Measurements from ENCODE around the gene AIDA. TPM values are rescaled to one million over a fixed set of nuclear protein-coding genes. Genes with fewer than 3 reads are reported as not detected.
"Not testable (repeated sequence)": the region's sequence is repeated elsewhere in the genome, so short reads cannot be mapped to it uniquely, and the experiment has no call there.

The AIDA gene
- total RNA-seq, 1 experiment from 2014 or later = 93.7 TPM

- H3K9me3 ChIP-seq (replicated peaks) = no peaks in the 10 kb centered on the region
- H3K36me3 ChIP-seq = peaks cover 34% of the 10 kb centered on the region
Measured at GRCh38 chr1:222694927-222695326, 17.4 kb downstream of the AIDA start.

DNA sequence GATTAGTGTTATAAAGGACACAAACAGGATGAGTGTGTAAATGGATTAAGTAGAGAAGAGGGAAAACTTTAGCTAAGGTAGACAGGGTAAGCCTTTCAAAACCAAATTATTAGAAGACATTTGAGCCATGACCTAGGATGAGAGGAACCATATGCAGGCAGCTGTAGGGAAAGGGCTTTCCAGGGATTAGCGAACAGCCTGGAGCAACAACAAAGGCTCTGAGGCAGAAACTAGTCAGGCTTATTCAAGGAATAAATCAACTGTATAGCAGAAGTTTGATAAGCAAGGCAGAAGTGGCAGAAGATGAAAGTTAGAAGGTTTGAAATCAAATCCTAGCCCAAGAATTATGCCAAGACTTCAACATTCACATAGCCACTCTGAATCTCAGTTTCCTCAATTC is 21.3 kb downstream of the AIDA start:
- Histone ChIP-seq H3K27ac (no peak overlapping the region), H3K4me1 (peaks cover 9% of the 10 kb centered on the region), H3K9me3 (replicated peaks) (no peaks in the 10 kb centered on the region), H3K4me3 (no peak overlapping the region), H3K36me3 (peaks cover 40% of the 10 kb centered on the region), H3K27me3 (no peaks in the 10 kb centered on the region)
- DNase-seq = peak; percentile 45 to 76

More at GRCh38 chr1:222694927-222695326, 17.4 kb downstream of the AIDA start:
- Histone ChIP-seq H3K27ac (no peak overlapping the region), H3K4me3 (no peak overlapping the region), H3K4me1 (peaks cover 9% of the 10 kb centered on the region), H3K27me3 (no peaks in the 10 kb centered on the region)
- no peak for DNase-seq

DNA sequence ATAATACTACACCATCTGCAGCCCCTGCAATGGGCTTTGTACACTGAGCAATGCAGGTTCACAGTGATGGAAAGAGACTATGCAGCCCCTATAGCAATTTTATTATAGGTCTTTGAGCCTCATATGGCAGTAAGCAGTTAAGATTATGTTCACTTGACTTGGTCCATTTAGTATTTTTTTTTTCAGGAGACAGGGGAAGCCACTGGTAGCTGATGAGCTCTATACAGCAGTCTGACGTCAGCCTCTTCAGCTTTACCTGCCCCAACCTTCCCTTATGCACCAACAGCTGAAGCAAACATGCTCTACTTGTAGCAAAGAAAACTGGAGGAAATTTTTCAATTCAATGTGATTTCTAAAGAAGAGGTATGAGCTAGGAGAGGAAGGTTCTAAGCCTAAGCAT is 32.2 kb downstream of the AIDA start:
- no peak overlapping the region for H3K27ac ChIP-seq
- DNase-seq = no peak
- H3K4me1 ChIP-seq = no peaks in the 10 kb centered on the region
- no peaks in the 10 kb centered on the region for H3K9me3 ChIP-seq (replicated peaks)
- H3K4me3 ChIP-seq = no peak overlapping the region
- H3K27me3 ChIP-seq = no peaks in the 10 kb centered on the region
- H3K36me3 ChIP-seq = peaks cover 26% of the 10 kb centered on the region

DNA sequence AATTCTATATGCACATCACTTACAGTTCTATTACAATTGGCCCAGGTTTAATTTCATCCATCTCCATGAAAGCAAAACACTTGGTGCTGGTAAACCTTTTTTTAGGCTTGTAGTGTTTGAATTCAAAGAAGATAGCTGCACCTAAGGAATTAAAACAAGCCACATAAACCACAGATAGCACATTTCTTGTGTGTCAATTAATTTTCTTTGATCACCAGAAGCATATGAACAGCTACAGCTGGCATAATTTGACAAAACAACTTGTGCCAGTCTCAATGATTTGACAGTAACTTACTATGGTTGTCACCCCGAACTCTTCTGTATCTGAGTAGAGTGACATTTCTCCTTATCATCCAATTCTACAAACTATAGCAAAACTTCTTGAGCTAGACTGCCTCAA is 42.2 kb downstream of the AIDA start:
- Histone ChIP-seq H3K36me3 (peaks cover 64% of the 10 kb centered on the region), H3K9me3 (replicated peaks) (no peaks in the 10 kb centered on the region)

GRCh38 chr1:222669107-222669506 is 43.2 kb downstream of the AIDA start:
- H3K36me3 ChIP-seq = peaks cover 64% of the 10 kb centered on the region
- not testable (repeated sequence) for H3K27me3 ChIP-seq

More for the DNA sequence above, 42.2 kb downstream of the AIDA start:
- Histone ChIP-seq H3K4me1 (no peaks in the 10 kb centered on the region), H3K4me3 (no peak overlapping the region), H3K27ac (no peak overlapping the region), H3K27me3 (no peaks in the 10 kb centered on the region)
- DNase-seq = no peak

DNA sequence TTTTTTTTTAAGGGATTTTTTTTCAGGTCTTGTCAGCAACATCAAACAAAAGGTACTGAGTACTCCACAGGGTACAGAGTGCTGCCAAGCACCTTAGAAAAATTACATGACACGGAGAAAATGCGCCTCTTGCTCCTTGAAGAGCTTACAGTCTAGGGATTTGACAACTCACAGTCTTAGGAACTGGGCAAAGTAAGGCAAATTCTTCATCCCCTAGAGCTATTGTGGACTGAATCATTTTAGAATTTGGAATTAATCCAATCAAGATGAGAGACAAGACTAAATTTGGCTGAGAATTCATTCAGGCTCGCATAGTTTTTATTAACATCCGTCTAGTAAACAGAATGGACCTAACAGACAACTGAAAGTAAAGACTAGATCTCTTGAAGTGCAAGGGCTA is 44.1 kb downstream of the AIDA start:
- not testable (repeated sequence) for H3K27ac ChIP-seq; H3K4me1 ChIP-seq; H3K9me3 ChIP-seq (replicated peaks); H3K27me3 ChIP-seq; DNase-seq; H3K4me3 ChIP-seq
- H3K36me3 ChIP-seq = peaks cover 67% of the 10 kb centered on the region

More at GRCh38 chr1:222669107-222669506, 43.2 kb downstream of the AIDA start:
- H3K27ac ChIP-seq; H3K4me3 ChIP-seq; DNase-seq; H3K4me1 ChIP-seq; H3K9me3 ChIP-seq (replicated peaks): not testable (repeated sequence)

DNA sequence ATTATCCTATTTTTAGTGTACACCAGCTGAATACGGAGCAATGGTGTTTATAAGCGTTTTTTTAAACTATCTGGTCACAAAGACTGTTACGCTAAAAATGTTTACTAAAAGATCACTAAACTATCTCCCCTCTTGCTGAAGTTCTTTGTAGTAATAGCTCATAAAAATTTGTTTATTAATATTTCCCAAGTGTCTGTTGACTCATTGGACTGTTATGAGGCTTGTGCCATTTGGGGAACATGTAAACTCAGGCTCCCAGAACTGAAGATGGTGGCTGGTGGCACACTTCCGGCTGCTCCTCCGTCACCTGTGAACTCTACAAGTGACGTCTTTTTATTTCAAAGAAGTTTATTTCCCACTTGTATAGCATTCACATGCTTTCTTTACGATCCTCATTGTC is 46.3 kb downstream of the AIDA start:
- H3K36me3 ChIP-seq = peaks cover 72% of the 10 kb centered on the region
- H3K4me1 ChIP-seq = no peaks in the 10 kb centered on the region
- H3K4me3 ChIP-seq = no peak overlapping the region
- H3K27me3 ChIP-seq = no peaks in the 10 kb centered on the region
- no peak for DNase-seq
- H3K27ac ChIP-seq = no peak overlapping the region
- no peaks in the 10 kb centered on the region for H3K9me3 ChIP-seq (replicated peaks)

- Histone ChIP-seq H3K9me3 (replicated peaks) (no peaks in the 10 kb centered on the region), H3K27ac (no peak overlapping the region), H3K36me3 (peaks cover 89% of the 10 kb centered on the region), H3K4me1 (no peaks in the 10 kb centered on the region), H3K27me3 (no peaks in the 10 kb centered on the region), H3K4me3 (no peak overlapping the region)
- no peak for DNase-seq
Measured at GRCh38 chr1:222663431-222663934, 48.8 kb downstream of the AIDA start.

GRCh38 chr1:222657899-222658298 is 54.4 kb downstream of the AIDA start:
- no peak for DNase-seq
- Histone ChIP-seq H3K4me3 (no peak overlapping the region), H3K27ac (no peak overlapping the region), H3K27me3 (no peaks in the 10 kb centered on the region), H3K4me1 (no peaks in the 10 kb centered on the region), H3K9me3 (replicated peaks) (no peaks in the 10 kb centered on the region), H3K36me3 (peaks cover 95% of the 10 kb centered on the region)

- no peaks in the 10 kb centered on the region for H3K9me3 ChIP-seq (replicated peaks)
- H3K4me1 ChIP-seq = no peaks in the 10 kb centered on the region
- no peak overlapping the region for H3K27ac ChIP-seq
- no peak overlapping the region for H3K4me3 ChIP-seq
- peaks cover 94% of the 10 kb centered on the region for H3K36me3 ChIP-seq
- no peaks in the 10 kb centered on the region for H3K27me3 ChIP-seq
- no peak for DNase-seq
Measured at GRCh38 chr1:222656391-222657155, 55.7 kb downstream of the AIDA start.

- Histone ChIP-seq H3K27ac (no peak overlapping the region), H3K9me3 (replicated peaks) (no peaks in the 10 kb centered on the region), H3K36me3 (peaks cover 91% of the 10 kb centered on the region), H3K27me3 (no peaks in the 10 kb centered on the region), H3K4me3 (no peak overlapping the region), H3K4me1 (no peaks in the 10 kb centered on the region)
- DNase-seq = no peak
Measured at GRCh38 chr1:222654849-222655248, 57.4 kb downstream of the AIDA start.

GRCh38 chr1:222653178-222653827 is 59.0 kb downstream of the AIDA start:
- DNase-seq = no peak
- Histone ChIP-seq H3K9me3 (replicated peaks) (no peaks in the 10 kb centered on the region), H3K36me3 (peaks cover 83% of the 10 kb centered on the region), H3K27me3 (no peaks in the 10 kb centered on the region), H3K4me3 (no peak overlapping the region), H3K4me1 (no peaks in the 10 kb centered on the region), H3K27ac (no peak overlapping the region)

GRCh38 chr1:222652676-222653075 is 59.6 kb downstream of the AIDA start:
- peaks cover 80% of the 10 kb centered on the region for H3K36me3 ChIP-seq
- no peak for DNase-seq
- no peak overlapping the region for H3K4me3 ChIP-seq
- H3K27ac ChIP-seq = no peak overlapping the region
- H3K9me3 ChIP-seq (replicated peaks) = no peaks in the 10 kb centered on the region
- no peaks in the 10 kb centered on the region for H3K4me1 ChIP-seq
- H3K27me3 ChIP-seq = no peaks in the 10 kb centered on the region

GRCh38 chr1:222644636-222644980 is 67.7 kb downstream of the AIDA start:
- no peaks in the 10 kb centered on the region; the same call in 1 of the 2 replicates for H3K4me1 ChIP-seq
- H3K4me3 ChIP-seq = peak overlapping the region; percentile 79
- peak overlapping the region; percentile 79 for H3K27ac ChIP-seq
- no peak for DNase-seq
- H3K27me3 ChIP-seq = no peaks in the 10 kb centered on the region
- peaks cover 26% of the 10 kb centered on the region for H3K36me3 ChIP-seq
- H3K9me3 ChIP-seq (replicated peaks) = no peaks in the 10 kb centered on the region

DNA sequence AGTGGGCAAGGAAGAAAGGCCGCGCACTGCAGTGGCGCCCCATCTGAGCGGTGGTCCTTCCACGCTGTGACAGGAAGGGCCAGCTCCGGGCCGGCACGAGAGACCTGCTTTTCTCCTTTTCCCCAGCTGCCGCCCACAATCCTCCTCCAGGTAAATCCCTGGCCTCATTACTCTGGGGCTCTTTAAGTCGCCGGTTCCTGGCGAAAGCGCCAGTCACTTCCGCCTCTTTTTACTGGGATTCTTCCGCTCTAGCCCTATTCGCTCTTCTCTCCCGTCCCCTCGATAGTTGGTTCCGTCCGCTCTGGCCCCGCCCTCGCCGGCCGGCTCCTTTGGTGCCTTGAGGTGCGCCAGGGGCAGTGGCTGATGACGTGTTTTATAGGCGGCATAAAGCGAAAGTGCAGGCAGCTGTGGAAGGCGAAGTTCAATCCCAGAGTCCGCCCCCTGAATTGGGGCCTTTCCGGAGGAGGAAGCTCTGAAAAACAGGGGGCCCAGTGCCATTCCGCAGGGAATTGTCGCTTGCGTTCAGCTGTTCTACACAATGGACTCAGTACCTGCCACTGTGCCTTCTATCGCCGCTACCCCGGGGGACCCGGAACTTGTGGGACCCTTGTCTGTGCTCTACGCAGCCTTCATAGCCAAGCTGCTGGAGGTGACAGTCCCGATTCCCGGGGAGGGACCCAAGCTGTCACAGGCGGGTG is 68.2 kb downstream of the AIDA start:
- H3K4me1 ChIP-seq = no peaks in the 10 kb centered on the region; the same call in 1 of the 2 replicates
- no peaks in the 10 kb centered on the region for H3K27me3 ChIP-seq
- H3K9me3 ChIP-seq (replicated peaks) = no peaks in the 10 kb centered on the region
- H3K4me3 ChIP-seq = peak overlapping the region; percentile 79
- H3K27ac ChIP-seq = peak overlapping the region; percentile 79
- peak; percentile 98 to 99 for DNase-seq
- H3K36me3 ChIP-seq = peaks cover 30% of the 10 kb centered on the region

All from SJCRH30 (cell line).